H1 (cell line): ENCODE data around the gene APBB1.

Experiments
- ASH2L ChIP-seq: fragments of 200-600, 300-600 bp; sonication (generic); IDR thresholded peaks from one replicate; pipeline ENCODE4 v1.7.1; 2017; ENCODE audit warnings: low read length
- EZH2 ChIP-seq: fragments of 200-600 bp; sonication (generic); IDR thresholded peaks from 2 replicates; pipeline ENCODE4 v1.7.1; 2012; ENCODE audit warnings: low read depth, mild to moderate bottlenecking, moderate library complexity, low read length, inconsistent platforms; ENCODE audit not compliant: severe bottlenecking
- POLR2A ChIP-seq, 2 experiments: IDR thresholded peaks; 1 replicate in 1 of 2; 2 replicates in 1 of 2; pipeline ENCODE4 v1.6.1; 2011; ENCODE audit warnings: low read depth in 2 of 2, low read length in 2 of 2, mild to moderate bottlenecking in 2 of 2; ENCODE audit errors: control extremely low read depth in 1 of 2
- RNF2 ChIP-seq: fragments of 200-900, 300-1000 bp; sonication (generic); IDR thresholded peaks from 2 replicates; pipeline ENCODE4 v1.7.1; 2016; ENCODE audit warnings: borderline replicate concordance, low read depth, mild to moderate bottlenecking, antibody characterized with exemption, low read length; ENCODE audit not compliant: poor library complexity, severe bottlenecking; ENCODE audit errors: missing control alignments
- RXRA ChIP-seq: IDR thresholded peaks from 2 replicates; pipeline ENCODE4 v1.6.1; 2011; ENCODE audit warnings: low read depth, mild to moderate bottlenecking, low read length, moderate library complexity; ENCODE audit not compliant: insufficient read depth
- TEAD4 ChIP-seq: IDR thresholded peaks from 2 replicates; pipeline ENCODE4 v1.6.1; 2012; ENCODE audit warnings: low read depth, low read length, inconsistent platforms, mixed read lengths
- TF ChIP-seq, protein P1 (sequence below), 3 experiments: IDR thresholded peaks; 1 replicate in 2 of 3; 2 replicates in 1 of 3; pipeline versions ENCODE4 v1.5.1 to v1.6.1; 2011; ENCODE audit warnings: low read length in 3 of 3, mild to moderate bottlenecking in 3 of 3, inconsistent platforms in 2 of 3, low read depth in 1 of 3, moderate library complexity in 1 of 3; ENCODE audit not compliant: insufficient read depth in 1 of 3; ENCODE audit errors: control extremely low read depth in 1 of 3

DNA sequence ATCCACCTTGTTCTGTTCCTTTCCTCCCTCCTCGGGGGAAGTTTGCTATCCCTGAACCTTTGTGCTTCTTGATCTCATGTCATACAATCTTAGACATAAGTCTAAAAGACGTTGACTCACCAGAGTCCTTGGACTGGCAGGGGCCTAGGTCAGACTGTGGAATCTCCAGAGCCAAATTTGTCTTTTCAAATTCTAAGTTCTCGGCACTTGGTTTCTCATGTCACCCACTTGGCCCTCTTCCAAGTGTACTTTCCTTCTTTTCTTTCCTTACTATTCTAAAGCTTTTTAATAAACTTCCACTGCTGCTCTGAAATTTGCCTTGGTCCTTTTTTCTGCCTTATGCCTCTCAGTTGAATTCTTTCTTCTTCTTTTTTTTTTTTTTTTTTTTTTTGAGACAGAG is 58.7 kb downstream of the APBB1 start:
- TF ChIP-seq RXRA (no peak), RNF2 (no peak), POLR2A (IDR thresholded peaks at IDR 0.05; ENCODE audit: control extremely low read depth in 1 of 2, low read depth in 2 of 2, low read length in 2 of 2) (no peak), TEAD4 (no peak), ASH2L (no peak), EZH2 (no peak)
- TF ChIP-seq, protein P1, sequence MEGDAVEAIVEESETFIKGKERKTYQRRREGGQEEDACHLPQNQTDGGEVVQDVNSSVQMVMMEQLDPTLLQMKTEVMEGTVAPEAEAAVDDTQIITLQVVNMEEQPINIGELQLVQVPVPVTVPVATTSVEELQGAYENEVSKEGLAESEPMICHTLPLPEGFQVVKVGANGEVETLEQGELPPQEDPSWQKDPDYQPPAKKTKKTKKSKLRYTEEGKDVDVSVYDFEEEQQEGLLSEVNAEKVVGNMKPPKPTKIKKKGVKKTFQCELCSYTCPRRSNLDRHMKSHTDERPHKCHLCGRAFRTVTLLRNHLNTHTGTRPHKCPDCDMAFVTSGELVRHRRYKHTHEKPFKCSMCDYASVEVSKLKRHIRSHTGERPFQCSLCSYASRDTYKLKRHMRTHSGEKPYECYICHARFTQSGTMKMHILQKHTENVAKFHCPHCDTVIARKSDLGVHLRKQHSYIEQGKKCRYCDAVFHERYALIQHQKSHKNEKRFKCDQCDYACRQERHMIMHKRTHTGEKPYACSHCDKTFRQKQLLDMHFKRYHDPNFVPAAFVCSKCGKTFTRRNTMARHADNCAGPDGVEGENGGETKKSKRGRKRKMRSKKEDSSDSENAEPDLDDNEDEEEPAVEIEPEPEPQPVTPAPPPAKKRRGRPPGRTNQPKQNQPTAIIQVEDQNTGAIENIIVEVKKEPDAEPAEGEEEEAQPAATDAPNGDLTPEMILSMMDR (IDR thresholded peaks at IDR 0.05; ENCODE audit: control extremely low read depth in 1 of 3, insufficient read depth in 1 of 3, low read depth in 1 of 3, low read length in 3 of 3): no peak
